Measurements from ENCODE around the gene USP7. TPM values are rescaled to one million over a fixed set of nuclear protein-coding genes. Genes with fewer than 3 reads are reported as not detected.

The USP7 gene
- total RNA-seq, 4 donors from 2014 or later: 57.9 to 93.6 (median 85.5) TPM

DNA sequence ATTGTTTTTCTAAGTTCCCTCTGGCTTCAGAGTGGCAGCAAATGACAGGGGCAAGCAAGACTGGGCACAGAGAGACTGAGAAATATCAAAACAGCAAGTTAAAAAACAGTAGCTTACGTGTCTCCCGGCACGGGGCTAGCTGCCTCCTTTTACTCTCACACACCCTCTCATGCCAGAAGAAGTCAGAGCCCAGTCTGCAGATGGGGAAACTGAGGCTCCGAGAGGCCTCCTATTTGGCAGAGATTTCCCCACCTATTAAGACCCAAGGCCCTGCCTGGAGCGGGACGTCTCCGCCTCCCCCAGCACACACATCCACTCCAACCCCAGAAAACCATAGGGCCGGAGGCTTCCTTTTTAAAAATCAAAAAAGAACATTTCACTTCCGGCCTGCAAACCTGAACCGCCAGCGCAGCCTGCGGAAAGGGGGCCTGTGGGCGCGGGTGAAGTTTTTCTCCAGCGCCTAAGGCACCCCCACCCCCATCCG is 95.7 kb downstream of the USP7 start:
- H3K27me3 ChIP-seq: no peaks in the 10 kb centered on the region
- TF ChIP-seq, protein P1, sequence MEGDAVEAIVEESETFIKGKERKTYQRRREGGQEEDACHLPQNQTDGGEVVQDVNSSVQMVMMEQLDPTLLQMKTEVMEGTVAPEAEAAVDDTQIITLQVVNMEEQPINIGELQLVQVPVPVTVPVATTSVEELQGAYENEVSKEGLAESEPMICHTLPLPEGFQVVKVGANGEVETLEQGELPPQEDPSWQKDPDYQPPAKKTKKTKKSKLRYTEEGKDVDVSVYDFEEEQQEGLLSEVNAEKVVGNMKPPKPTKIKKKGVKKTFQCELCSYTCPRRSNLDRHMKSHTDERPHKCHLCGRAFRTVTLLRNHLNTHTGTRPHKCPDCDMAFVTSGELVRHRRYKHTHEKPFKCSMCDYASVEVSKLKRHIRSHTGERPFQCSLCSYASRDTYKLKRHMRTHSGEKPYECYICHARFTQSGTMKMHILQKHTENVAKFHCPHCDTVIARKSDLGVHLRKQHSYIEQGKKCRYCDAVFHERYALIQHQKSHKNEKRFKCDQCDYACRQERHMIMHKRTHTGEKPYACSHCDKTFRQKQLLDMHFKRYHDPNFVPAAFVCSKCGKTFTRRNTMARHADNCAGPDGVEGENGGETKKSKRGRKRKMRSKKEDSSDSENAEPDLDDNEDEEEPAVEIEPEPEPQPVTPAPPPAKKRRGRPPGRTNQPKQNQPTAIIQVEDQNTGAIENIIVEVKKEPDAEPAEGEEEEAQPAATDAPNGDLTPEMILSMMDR (IDR thresholded peaks at IDR 0.05): no peak
- TF ChIP-seq POLR2A (IDR thresholded peaks at IDR 0.05): no peak
- peak overlapping the region; percentile 6 to 66 (median 55) for H3K4me3 ChIP-seq (replicated peaks in 1 of 3)
- H3K36me3 ChIP-seq: no peaks in the 10 kb centered on the region
- peaks cover 38 to 45% of the 10 kb centered on the region in 2 donors for H3K4me1 ChIP-seq
- H3K9me3 ChIP-seq: no peaks in the 10 kb centered on the region
- 0 to 1% methylated on average over 15 to 16 of the region's 16 CpGs for WGBS, 2 donors
- intact Hi-C loops (cut with DNase I): no loop called here
- DNase-seq: no peak
- peak overlapping the region; percentile 47 to 76 (median 75) for H3K27ac ChIP-seq

DNA sequence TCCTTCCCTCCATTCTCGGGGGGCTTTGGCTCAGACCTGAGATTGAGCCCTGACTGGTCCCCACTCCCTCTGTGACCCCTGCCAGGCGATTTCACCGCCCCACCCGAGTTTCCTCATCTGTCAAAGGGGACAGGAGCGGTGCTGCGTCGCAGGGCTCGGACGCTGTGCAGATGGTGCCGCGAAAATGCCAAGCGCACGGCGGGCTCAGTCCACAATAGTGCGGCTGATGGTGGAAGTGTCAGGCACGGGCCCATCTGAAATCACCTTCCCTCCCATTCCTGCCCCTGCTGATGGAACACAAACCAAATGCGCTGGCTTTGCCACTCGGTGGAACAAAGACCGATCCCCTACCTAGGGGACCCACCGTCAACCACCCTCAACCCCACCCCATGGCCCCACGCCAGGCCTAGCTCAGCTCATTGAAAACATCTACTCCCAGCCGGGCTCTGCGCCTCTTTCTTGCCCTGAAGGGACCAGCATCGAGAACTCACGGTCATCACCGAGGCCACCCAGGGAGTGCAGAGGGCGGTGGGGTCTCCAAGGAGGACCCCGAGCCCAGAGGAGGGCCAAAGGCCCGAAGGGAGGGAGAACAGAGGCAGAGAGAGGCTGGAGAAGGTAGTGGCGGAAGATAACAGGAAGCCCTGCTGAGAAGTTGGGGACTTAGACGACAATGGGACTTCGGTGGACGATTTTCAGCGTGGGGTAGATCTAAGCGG is 96.3 kb downstream of the USP7 start:
- Histone ChIP-seq H3K36me3 (no peaks in the 10 kb centered on the region), H3K4me1 (peaks cover 38 to 48% of the 10 kb centered on the region in 2 donors), H3K27me3 (no peaks in the 10 kb centered on the region), H3K27ac (peak overlapping the region; percentile 47 to 76 (median 75)), H3K4me3 (replicated peaks in 1 of 3) (peak overlapping the region; percentile 3 to 66 (median 55)), H3K9me3 (no peaks in the 10 kb centered on the region)
- intact Hi-C loops (cut with DNase I): no loop called here
- peak; percentile 54 to 57 for DNase-seq
- TF ChIP-seq, protein P1 (IDR thresholded peaks at IDR 0.05): no peak
- no peak for TF ChIP-seq POLR2A (IDR thresholded peaks at IDR 0.05)
- 5% methylated on average over 22 of the region's 35 CpGs for WGBS, 2 donors

DNA sequence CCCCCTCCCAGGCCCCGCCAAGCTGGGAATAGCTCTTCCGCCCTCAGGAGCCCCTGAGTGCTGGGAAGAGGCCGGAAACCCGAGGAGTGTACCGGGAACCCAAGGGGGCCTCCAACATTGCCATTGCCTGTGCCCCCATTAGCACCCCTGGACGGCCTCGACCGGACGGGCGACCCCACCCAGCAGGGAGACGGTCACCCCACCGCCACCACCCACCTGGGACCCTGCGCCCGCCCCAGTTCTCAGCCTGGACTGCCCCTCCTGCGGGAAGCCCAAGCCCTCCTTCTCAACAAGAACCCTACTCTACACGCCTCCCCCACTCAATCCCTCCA is 96.9 kb downstream of the USP7 start:
- intact Hi-C loops (cut with DNase I): no loop called here
- no peaks in the 10 kb centered on the region for H3K27me3 ChIP-seq
- H3K4me3 ChIP-seq (replicated peaks in 1 of 3): peak overlapping the region in 1 of 3 donors; percentile 55
- H3K36me3 ChIP-seq: no peaks in the 10 kb centered on the region
- DNase-seq: no peak
- H3K4me1 ChIP-seq: peaks cover 38 to 48% of the 10 kb centered on the region in 2 donors
- peak overlapping the region; percentile 3 to 76 (median 75) for H3K27ac ChIP-seq
- TF ChIP-seq, protein P1 (IDR thresholded peaks at IDR 0.05): no peak
- no peak for TF ChIP-seq POLR2A (IDR thresholded peaks at IDR 0.05)
- 8 to 21% methylated on average over 6 to 7 of the region's 16 CpGs for WGBS, 2 donors
- no peaks in the 10 kb centered on the region for H3K9me3 ChIP-seq

DNA sequence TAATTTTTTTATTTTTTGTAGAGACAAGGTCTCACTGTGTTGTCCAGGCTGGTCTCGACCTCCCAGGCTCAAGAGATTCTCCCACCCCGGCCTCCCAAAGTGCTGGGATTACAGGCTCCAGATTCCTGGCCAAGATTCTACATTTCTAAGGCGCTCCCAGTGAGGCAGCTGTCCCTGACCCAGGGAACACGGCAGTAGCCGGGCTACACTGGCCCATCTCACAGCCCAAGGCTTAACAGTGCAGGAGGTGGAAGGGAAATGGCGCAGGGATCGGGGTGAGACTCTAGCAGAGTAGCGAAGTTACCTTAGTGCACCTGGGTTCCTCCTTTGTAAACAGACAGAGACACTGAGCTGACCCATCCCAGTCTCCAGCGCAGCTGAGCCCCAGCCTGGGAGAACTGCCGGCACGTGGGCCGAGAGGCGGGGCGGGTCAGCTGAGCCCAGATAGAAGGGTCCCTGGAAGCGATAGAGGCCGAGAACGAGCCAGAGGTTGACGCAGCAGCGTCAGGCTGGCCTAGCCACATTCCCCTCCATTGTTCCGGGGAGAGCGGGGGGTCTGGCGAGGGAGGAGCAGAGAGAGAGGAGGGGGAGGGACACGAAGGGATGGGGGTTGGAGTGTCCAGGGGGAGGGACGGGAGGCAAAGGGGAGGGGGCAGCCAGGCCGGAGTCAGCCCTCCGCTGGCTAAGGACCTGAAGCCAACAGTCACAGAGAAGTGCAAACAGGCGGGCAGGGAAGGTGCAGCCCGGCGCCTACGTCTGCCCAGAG is 97.4 kb downstream of the USP7 start:
- Histone ChIP-seq H3K27ac (peak overlapping the region; percentile 3 to 76 (median 75)), H3K4me1 (peaks cover 38 to 52% of the 10 kb centered on the region in 2 donors), H3K27me3 (no peaks in the 10 kb centered on the region), H3K9me3 (no peaks in the 10 kb centered on the region), H3K4me3 (replicated peaks in 1 of 3) (peak overlapping the region in 1 of 3 donors; percentile 55), H3K36me3 (no peaks in the 10 kb centered on the region)
- intact Hi-C loops (cut with DNase I): no loop called here
- 31 to 48% methylated on average over 30 of the region's 30 CpGs for WGBS, 2 donors
- TF ChIP-seq, protein P1 (IDR thresholded peaks at IDR 0.05): no peak
- TF ChIP-seq POLR2A (IDR thresholded peaks at IDR 0.05): no peak
- DNase-seq: peak; percentile 43 to 55
